H1 (cell line): ENCODE data around the gene MYH9. TPM values are rescaled to one million over a fixed set of nuclear protein-coding genes. Genes with fewer than 3 reads are reported as not detected.

Source experiments
- CTCF ChIA-PET: fragments of 300-600 bp; sonication (Branson Sonifier 250); formaldehyde crosslinking; loops from one replicate; lab custom pipeline; 2021; ENCODE audit not compliant: partially characterized antibody; lab: Charles Lee
- POLR2A ChIA-PET: fragments of 300-600 bp; sonication (Branson Sonifier 250); formaldehyde crosslinking; loops from one replicate; lab custom pipeline; 2021; ENCODE audit warnings: inconsistent platforms; ENCODE audit not compliant: partially characterized antibody; lab: Charles Lee
- DNase-seq, 2 experiments: peaks; one replicate each; pipeline versions ENCODE4 v3.0.0 to v3.0.0-alpha.2; 2010 to 2022; ENCODE audit warnings: low spot score in 2 of 2, low read depth in 1 of 2, mixed read lengths in 1 of 2
- FAIRE-seq: peaks from 2 replicates; lab custom pipeline; 2011; peaks lifted over from hg19 to GRCh38; lab: Jason Lieb, UNC
- H2AFZ ChIP-seq: 2 replicates; pipeline ENCODE4 v1.8.1; 2012; ENCODE audit warnings: low read length, inconsistent platforms
- H2AK5ac ChIP-seq: 2 replicates; pipeline ENCODE4 v1.6.1; 2013; ENCODE audit warnings: low read depth, low read length
- H2BK120ac ChIP-seq: replicated peaks from 2 replicates; pipeline ENCODE3; 2013; ENCODE audit warnings: low read depth, low read length, inconsistent platforms
- H2BK12ac ChIP-seq: 2 replicates; pipeline ENCODE4 v1.6.1; 2013; ENCODE audit warnings: low read depth, low read length
- H2BK15ac ChIP-seq: 2 replicates; pipeline ENCODE4 v1.6.1; 2013; ENCODE audit warnings: low read length
- H2BK20ac ChIP-seq: 2 replicates; pipeline ENCODE4 v1.6.1; 2013; ENCODE audit warnings: low read length
- H2BK5ac ChIP-seq: 2 replicates; pipeline ENCODE4 v1.6.1; 2013; ENCODE audit warnings: low read depth, low read length
- H3K14ac ChIP-seq: 2 replicates; pipeline ENCODE4 v1.6.1; 2013; ENCODE audit warnings: inconsistent platforms; ENCODE audit not compliant: insufficient read length
- H3K18ac ChIP-seq: 2 replicates; pipeline ENCODE4 v1.6.1; 2013; ENCODE audit warnings: low read length; ENCODE audit errors: extremely low read depth
- H3K23ac ChIP-seq: 2 replicates; pipeline ENCODE4 v1.6.1; 2013; ENCODE audit warnings: inconsistent platforms; ENCODE audit not compliant: insufficient read length
- H3K23me2 ChIP-seq: 2 replicates; pipeline ENCODE4 v1.6.1; 2013; ENCODE audit warnings: low read depth, low read length
- H3K27ac ChIP-seq: 2 replicates; pipeline ENCODE4 v1.6.1; 2011; ENCODE audit warnings: low read depth, low read length, inconsistent platforms
- H3K27me3 ChIP-seq, 4 experiments: replicated peaks in 1 of 4; 1 replicate in 1 of 4; 2 replicates in 3 of 4; pipeline versions ENCODE4 v1.6.1 to v1.8.1; 2011 to 2013; ENCODE audit warnings: low read length in 3 of 4, mild to moderate bottlenecking in 3 of 4, inconsistent platforms in 2 of 4, mixed read lengths in 2 of 4, moderate library complexity in 1 of 4; ENCODE audit not compliant: control insufficient read depth in 3 of 4, insufficient read depth in 3 of 4; ENCODE audit errors: extremely low read depth in 1 of 4
- H3K36me3 ChIP-seq, 4 experiments: 2 replicates each; pipeline versions ENCODE4 v1.6.1 to v1.8.1; 2011 to 2013; ENCODE audit warnings: mild to moderate bottlenecking in 4 of 4, low read length in 3 of 4, moderate library complexity in 2 of 4, control low read depth in 1 of 4, inconsistent platforms in 1 of 4; ENCODE audit not compliant: insufficient read depth in 4 of 4, control insufficient read depth in 2 of 4
- H3K4ac ChIP-seq: replicated peaks from 2 replicates; pipeline ENCODE3; 2013; ENCODE audit warnings: low read length, low read depth, mixed read lengths, inconsistent platforms; ENCODE audit not compliant: insufficient read length
- H3K4me1 ChIP-seq, 4 experiments: replicated peaks in 1 of 4; 1 replicate in 1 of 4; 2 replicates in 3 of 4; pipeline versions ENCODE4 v1.6.1 to v1.8.1; 2011 to 2013; ENCODE audit warnings: low read length in 3 of 4, inconsistent platforms in 2 of 4, mixed read lengths in 1 of 4; ENCODE audit not compliant: insufficient read depth in 4 of 4, control insufficient read depth in 3 of 4
- H3K4me2 ChIP-seq, 2 experiments: 2 replicates each; pipeline versions ENCODE4 v1.6.1 to v1.8.1; 2011 to 2013; ENCODE audit warnings: low read depth in 2 of 2, low read length in 2 of 2, control low read depth in 1 of 2, inconsistent platforms in 1 of 2, mild to moderate bottlenecking in 1 of 2; ENCODE audit not compliant: insufficient read depth in 1 of 2
- H3K4me3 ChIP-seq, 4 experiments: fragments of 200-600, 300-600 bp in 1 of 4; sonication (generic), shearing (Covaris generic), sonication (Bioruptor Twin) in 1 of 4; 2 replicates each; pipeline versions ENCODE4 v1.5.1 to v1.8.1; 2011 to 2016; ENCODE audit warnings: low read length in 4 of 4, low read depth in 3 of 4, control low read depth in 2 of 4, inconsistent platforms in 2 of 4, mild to moderate bottlenecking in 2 of 4, mixed read lengths in 1 of 4, moderate library complexity in 1 of 4; ENCODE audit not compliant: insufficient read depth in 2 of 4; ENCODE audit errors: extremely low read depth in 1 of 4
- H3K56ac ChIP-seq: replicated peaks from 2 replicates; pipeline ENCODE3; 2013; ENCODE audit warnings: low read depth, mild to moderate bottlenecking, mixed read lengths, low read length, inconsistent platforms; ENCODE audit not compliant: insufficient read length
- H3K79me1 ChIP-seq: 2 replicates; pipeline ENCODE4 v1.6.1; 2013; ENCODE audit warnings: low read depth, low read length, control low read depth
- H3K79me2 ChIP-seq, 2 experiments: 2 replicates each; pipeline versions ENCODE4 v1.6.1 to v1.8.1; 2012 to 2013; ENCODE audit warnings: low read length in 2 of 2, mild to moderate bottlenecking in 2 of 2, inconsistent platforms in 1 of 2; ENCODE audit not compliant: insufficient read depth in 2 of 2, control insufficient read depth in 1 of 2
- H3K9ac ChIP-seq, 4 experiments: replicated peaks in 1 of 4; 1 replicate in 1 of 4; 2 replicates in 3 of 4; pipeline versions ENCODE4 v1.6.1 to v1.8.1; 2011 to 2013; ENCODE audit warnings: low read depth in 3 of 4, low read length in 3 of 4, control low read depth in 2 of 4, mild to moderate bottlenecking in 2 of 4, moderate library complexity in 2 of 4, inconsistent platforms in 1 of 4; ENCODE audit errors: extremely low read depth in 1 of 4
- H3K9me3 ChIP-seq, 2 experiments: 2 replicates each; pipeline versions ENCODE4 v1.6.1 to v1.8.1; 2012 to 2013; ENCODE audit warnings: mild to moderate bottlenecking in 2 of 2, moderate library complexity in 2 of 2, control low read depth in 1 of 2, inconsistent platforms in 1 of 2, low read depth in 1 of 2, low read length in 1 of 2, mixed read lengths in 1 of 2; ENCODE audit not compliant: insufficient read depth in 2 of 2
- H4K20me1 ChIP-seq, 2 experiments: replicated peaks in 1 of 2; 2 replicates each; pipeline versions ENCODE3 to v1.8.1; 2011 to 2013; ENCODE audit warnings: inconsistent platforms in 2 of 2, low read length in 2 of 2, mild to moderate bottlenecking in 1 of 2; ENCODE audit not compliant: insufficient read depth in 2 of 2, control insufficient read depth in 1 of 2
- H4K5ac ChIP-seq: 2 replicates; pipeline ENCODE4 v1.6.1; 2013; ENCODE audit warnings: low read length, low read depth, mixed read lengths, inconsistent platforms; ENCODE audit not compliant: insufficient read length
- H4K8ac ChIP-seq: 2 replicates; pipeline ENCODE4 v1.8.0; 2013; ENCODE audit warnings: mild to moderate bottlenecking, moderate library complexity, low read length, inconsistent platforms; ENCODE audit not compliant: insufficient read depth; ENCODE audit errors: extremely low read depth
- H4K91ac ChIP-seq: replicated peaks from 2 replicates; pipeline ENCODE3; 2013; ENCODE audit warnings: low read length, mixed read lengths, inconsistent platforms; ENCODE audit not compliant: insufficient read length
- ATF2 ChIP-seq: IDR thresholded peaks from 2 replicates; pipeline ENCODE4 v1.6.1; 2012; ENCODE audit warnings: low read length, inconsistent platforms
- CHD1 ChIP-seq: IDR thresholded peaks from 2 replicates; pipeline ENCODE4 v1.6.1; 2012; ENCODE audit warnings: low read depth, low read length, improper control_type of control experiment
- CREB1 ChIP-seq: IDR thresholded peaks from 2 replicates; pipeline ENCODE4 v1.6.1; 2012; ENCODE audit warnings: inconsistent platforms
- E2F6 ChIP-seq: IDR thresholded peaks from 2 replicates; pipeline ENCODE4 v1.6.1; 2012; ENCODE audit warnings: inconsistent platforms
- GTF2F1 ChIP-seq: IDR thresholded peaks from 2 replicates; pipeline ENCODE4 v1.6.1; 2012; ENCODE audit warnings: low read depth, low read length, improper control_type of control experiment, borderline replicate concordance
- KDM5A ChIP-seq: fragments of 200-600 bp; IDR thresholded peaks from 2 replicates; pipeline ENCODE4 v1.7.1; 2012; ENCODE audit warnings: mild to moderate bottlenecking, low read length, inconsistent platforms, mixed read lengths
- SP2 ChIP-seq: IDR thresholded peaks from 2 replicates; pipeline ENCODE4 v1.6.1; 2012; ENCODE audit warnings: mild to moderate bottlenecking, low read length, inconsistent platforms
- WGBS, 2 experiments: shearing (Covaris generic) in 1 of 2; methylation state at CpG; one replicate each; pipeline versions ENCODE4 v1.1.6 to v1.1.7; 2013 to 2015; ENCODE audit warnings: low lambda C conversion rate in 2 of 2, mixed read lengths in 2 of 2, inconsistent platforms in 1 of 2, low coverage in 1 of 2, missing lambda C conversion rate in 1 of 2; ENCODE audit not compliant: insufficient replicate concordance in 2 of 2, insufficient coverage in 1 of 2, insufficient read length in 1 of 2; ENCODE audit errors: extremely low coverage in 1 of 2, missing lambda C conversion rate in 1 of 2; 5-methylcytosine and 5-hydroxymethylcytosine counted together
- polyA plus RNA-seq, 7 experiments: library from polyadenylated mRNA; depleted of rRNA in 3 of 7; stranded (reverse) in 5 of 7; unstranded in 2 of 7; fragments of >200 nt in 5 of 7; fragments of 200-250 nt in 2 of 7; gene quantifications; 1 replicate in 5 of 7; 2 replicates in 1 of 7; 4 replicates in 1 of 7; pipeline versions ENCODE4 v1.2.1 to v1.2.3, GENCODE V29; 2011 to 2013; ENCODE audit warnings: missing spikeins in 2 of 7, mixed read lengths in 2 of 7
- total RNA-seq: library from RNA; stranded (reverse); fragmentation: NEBNext Ultra II Directional; extraction: Animal tissue kit (Norgen Biotek cat#: 25700); gene quantifications from 2 replicates; pipeline ENCODE4 v1.2.1, GENCODE V29; 2021

The MYH9 gene
- total and polyA plus RNA-seq, 2 of the 8 experiments (the other 6 are each of a cell fraction or from before 2014, with no cell fraction given), result 24.9 to 322 TPM

GRCh38 chr22:36299911-36300310 lies 87.9 kb downstream of the MYH9 start:
- ChIA-PET POLR2A (interaction anchor here (1.0 to 1.6 kb wide), 2 partner anchors 13 to 24 kb away, joined by 3 to 4 read pairs; no protein-coding TSS in a partner anchor), CTCF (interaction anchor here (1.0 to 17.3 kb wide), 19 partner anchors 7 to 211 kb away, joined by 3 to 159 read pairs (median 10); no protein-coding TSS in a partner anchor)
- H3K14ac ChIP-seq, result no peak overlapping the region
- DNase-seq (no peak), FAIRE-seq (no peak)
- no peaks in the 10 kb centered on the region for H3K4me1 ChIP-seq
- H4K91ac ChIP-seq, result no peak overlapping the region
- 96% methylated on average over 10 of the region's 12 CpGs; no CpG with 5 or more reads in 1 of the 2 experiments for WGBS, 2 experiments
- H2BK120ac ChIP-seq, result no peak overlapping the region
- no peak overlapping the region for H3K27ac ChIP-seq
- H2BK15ac ChIP-seq, result no peak overlapping the region
- peaks cover 0 to 8% of the 10 kb centered on the region in 2 experiments for H4K20me1 ChIP-seq
- peak overlapping the region; percentile 53; the same call in 1 of the 2 replicates for H4K8ac ChIP-seq
- H3K9ac ChIP-seq, result no peak overlapping the region
- no peak overlapping the region for H3K56ac ChIP-seq
- H2AFZ ChIP-seq, result no peak overlapping the region
- H2BK12ac ChIP-seq, result no peak overlapping the region
- TF ChIP-seq CREB1, result no peak
- TF ChIP-seq GTF2F1, result no peak
- TF ChIP-seq E2F6, result no peak
- TF ChIP-seq SP2, result no peak
- no peak for TF ChIP-seq ATF2
- no peak for TF ChIP-seq CHD1
- no peak for TF ChIP-seq KDM5A
- TF ChIP-seq, all 59 proteins: peak for 0
- H3K36me3 ChIP-seq, result peaks cover 55 to 91% (median 84%) of the 10 kb centered on the region in 4 experiments
- no peak overlapping the region for H3K4ac ChIP-seq
- H3K23me2 ChIP-seq, result no peaks in the 10 kb centered on the region
- H3K23ac ChIP-seq, result no peak overlapping the region
- no peaks in the 10 kb centered on the region for H3K27me3 ChIP-seq
- H2BK5ac ChIP-seq, result no peak overlapping the region; the same call in 1 of the 2 replicates
- no peak overlapping the region for H3K4me3 ChIP-seq
- H3K79me1 ChIP-seq, result 0 out of 2 replicates have a peak, but pooled peaks cover 5% of the 10 kb centered on the region
- H4K5ac ChIP-seq, result no peak overlapping the region
- no peak overlapping the region for H2AK5ac ChIP-seq
- H3K18ac ChIP-seq, result no peak overlapping the region
- no peak overlapping the region for H3K4me2 ChIP-seq
- H2BK20ac ChIP-seq, result no peak overlapping the region
- H3K79me2 ChIP-seq, result no peaks in the 10 kb centered on the region
- no peaks in the 10 kb centered on the region for H3K9me3 ChIP-seq
